SK-N-MC (cell line): Measurements from ENCODE around the gene RAD23B.

Experiments
- EZH2 ChIP-seq: fragments of 200-600 bp; sonication (generic); IDR thresholded peaks from one replicate; pipeline ENCODE4 v1.6.1; 2017; ENCODE audit warnings: antibody characterized with exemption
- POLR2AphosphoS5 ChIP-seq: IDR thresholded peaks from 2 replicates; pipeline ENCODE4 v1.6.1; 2012; ENCODE audit warnings: mild to moderate bottlenecking, low read depth, low read length, borderline replicate concordance

DNA sequence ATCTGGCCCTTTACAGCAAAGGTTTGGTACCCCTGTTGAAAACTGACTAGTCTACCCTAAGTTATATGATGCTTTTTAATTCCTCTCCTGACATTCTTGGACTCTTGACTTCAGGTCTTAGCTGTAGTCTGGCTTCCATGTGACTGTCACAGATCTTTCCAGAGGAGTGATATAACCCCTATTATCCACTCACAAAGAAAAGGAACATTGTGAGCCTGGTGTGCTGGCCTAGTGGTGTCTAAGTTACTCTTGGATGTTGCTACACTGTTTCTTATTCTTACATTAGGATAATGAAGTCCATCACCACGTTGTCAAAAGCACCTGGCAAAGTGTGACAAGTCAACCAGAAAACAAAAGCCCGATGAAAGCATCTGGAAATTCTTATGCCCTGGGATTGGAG lies 49.8 kb downstream of the RAD23B start:
- TF ChIP-seq EZH2 (no peak), POLR2AphosphoS5 (no peak)
